OCI-LY7 (cell line): Measurements from ENCODE around the gene REEP3. TPM values are rescaled to one million over a fixed set of nuclear protein-coding genes. Genes with fewer than 3 reads are reported as not detected.

Experiments used
- BruUV-seq: library from RNA; stranded (reverse); fragments of 400-500 nt; replicated peaks from 2 replicates; lab custom pipeline; 2021; lab: Mats Ljungman, UMichigan
- CTCF ChIA-PET: fragments of 300-600 bp; sonication (Branson Sonifier 250); formaldehyde crosslinking; loops from one replicate; lab custom pipeline; 2022; ENCODE audit warnings: antibody characterized with exemption; ENCODE audit not compliant: unreplicated experiment; lab: Charles Lee
- POLR2A ChIA-PET: fragments of 300-600 bp; sonication (Branson Sonifier 250); formaldehyde crosslinking; loops from one replicate; lab custom pipeline; 2022; ENCODE audit warnings: antibody characterized with exemption; lab: Charles Lee
- DNase-seq: peaks from one replicate; pipeline ENCODE4 v3.0.0-alpha.2; 2015; ENCODE audit warnings: low spot score
- H2AFZ ChIP-seq: fragments of 200-600 bp; sonication (generic), shearing (Covaris generic); 2 replicates; pipeline ENCODE4 v1.6.1; 2014; ENCODE audit warnings: mild to moderate bottlenecking, antibody characterized with exemption, low read length, moderate library complexity
- H3K27ac ChIP-seq: fragments of 200-600 bp; sonication (generic); 2 replicates; pipeline ENCODE4 v1.5.1; 2014; ENCODE audit warnings: mixed run types, low read depth, mild to moderate bottlenecking, moderate library complexity, low read length, inconsistent platforms; ENCODE audit not compliant: poor library complexity, severe bottlenecking
- H3K36me3 ChIP-seq: fragments of 200-600 bp; sonication (generic); 2 replicates; pipeline ENCODE4 v1.6.1; 2014; ENCODE audit warnings: mild to moderate bottlenecking, antibody characterized with exemption, low read length, moderate library complexity, mixed read lengths; ENCODE audit not compliant: insufficient read depth
- H3K4me1 ChIP-seq: fragments of 200-600 bp; sonication (generic); 2 replicates; pipeline ENCODE4 v1.5.1; 2014; ENCODE audit warnings: mild to moderate bottlenecking, low read length; ENCODE audit not compliant: insufficient read depth, poor library complexity, severe bottlenecking
- H3K4me2 ChIP-seq: fragments of 200-600 bp; sonication (generic); 2 replicates; pipeline ENCODE4 v1.6.1; 2014; ENCODE audit warnings: mild to moderate bottlenecking, low read length
- H3K4me3 ChIP-seq: fragments of 200-600 bp; sonication (generic); 2 replicates; pipeline ENCODE4 v1.5.1; 2014; ENCODE audit warnings: mild to moderate bottlenecking, low read depth, low read length; ENCODE audit not compliant: poor library complexity, severe bottlenecking
- H3K79me2 ChIP-seq: fragments of 200-600 bp; sonication (generic); 2 replicates; pipeline ENCODE4 v1.6.1; 2016; ENCODE audit warnings: low read depth, mild to moderate bottlenecking, low read length, moderate library complexity, mixed read lengths; ENCODE audit not compliant: insufficient read depth
- H3K9me2 ChIP-seq: fragments of 200-600 bp; sonication (generic); 2 replicates; pipeline ENCODE4 v1.6.1; 2016; ENCODE audit warnings: mild to moderate bottlenecking, low read length, mixed read lengths; ENCODE audit not compliant: insufficient read depth
- H3K9me3 ChIP-seq: fragments of 200-600 bp; sonication (generic); 2 replicates; pipeline ENCODE4 v1.6.1; 2014; ENCODE audit warnings: mild to moderate bottlenecking, mixed run types, low read length, mixed read lengths
- H4K20me1 ChIP-seq: fragments of 200-600 bp; sonication (generic); 2 replicates; pipeline ENCODE4 v1.6.1; 2014; ENCODE audit warnings: mild to moderate bottlenecking, antibody characterized with exemption, low read length, moderate library complexity, mixed read lengths; ENCODE audit not compliant: insufficient read depth
- EZH2phosphoT487 ChIP-seq: fragments of 200-600 bp; sonication (generic); IDR thresholded peaks from 2 replicates; pipeline ENCODE4 v1.6.1; 2018; ENCODE audit warnings: low read depth, borderline replicate concordance, mild to moderate bottlenecking, mixed run types, antibody characterized with exemption, low read length, moderate library complexity, mixed read lengths
- intact Hi-C: fragments of 100-400 bp; cut with micrococcal nuclease; formaldehyde crosslinking; loops from one replicate; pipeline ENCODE4 v1.10.0; 2022; ENCODE audit not compliant: unreplicated experiment
- total RNA-seq, 2 experiments: library from RNA; depleted of rRNA in 1 of 2; stranded (reverse); fragments of >200 nt in 1 of 2; shearing (Covaris generic) in 1 of 2; gene quantifications; 2 replicates each; pipeline ENCODE4 v1.2.3, GENCODE V29; 2014 to 2022
- TF ChIP-seq, protein P1 (sequence below): fragments of 200-600 bp; sonication (generic); conservative IDR thresholded peaks from 2 replicates; pipeline ENCODE4 v1.5.1; 2014; ENCODE audit warnings: mild to moderate bottlenecking, antibody characterized with exemption, low read length, moderate library complexity, mixed read lengths

The REEP3 gene
- total RNA-seq, 2 experiments from 2014 or later = 3.6 to 11.0 TPM

DNA sequence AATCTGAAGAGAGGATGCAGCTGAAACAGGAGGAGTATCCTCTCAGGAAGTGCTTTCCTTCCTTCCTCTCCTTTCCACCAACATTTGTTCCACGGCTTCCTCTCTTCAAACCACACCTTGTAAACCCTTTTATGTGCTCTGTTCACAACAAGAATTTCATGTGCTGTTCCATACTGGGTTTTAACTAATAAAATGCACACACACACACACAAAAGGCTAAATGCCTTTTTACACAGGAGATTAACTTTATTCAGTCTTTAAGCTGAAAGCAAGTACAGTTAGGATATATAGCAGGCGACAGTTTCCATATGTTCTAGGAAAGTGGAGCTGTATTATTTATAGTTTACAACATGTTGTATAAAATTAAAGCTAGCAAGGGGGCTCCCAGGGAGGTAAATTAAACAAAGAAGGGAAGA, 106.7 kb downstream of the REEP3 start:
- no TSS peak for BruUV-seq
- Histone ChIP-seq H3K27ac (no peak overlapping the region), H4K20me1 (no peaks in the 10 kb centered on the region), H3K9me2 (no peaks in the 10 kb centered on the region), H2AFZ (no peak overlapping the region; the same call in 1 of the 2 replicates), H3K4me2 (peak overlapping the region; percentile 91), H3K36me3 (no peaks in the 10 kb centered on the region), H3K9me3 (no peaks in the 10 kb centered on the region), H3K4me1 (peaks cover 27% of the 10 kb centered on the region), H3K4me3 (peak overlapping the region; percentile 71), H3K79me2 (no peaks in the 10 kb centered on the region)
- POLR2A ChIA-PET = interaction anchor here (0.6 to 2.2 kb wide), 13 partner anchors 11 to 649 kb away, joined by 3 to 10 read pairs (median 3); no protein-coding TSS in a partner anchor
- CTCF ChIA-PET = no interaction called here
- TF ChIP-seq EZH2phosphoT487 = no peak
- TF ChIP-seq, protein P1, sequence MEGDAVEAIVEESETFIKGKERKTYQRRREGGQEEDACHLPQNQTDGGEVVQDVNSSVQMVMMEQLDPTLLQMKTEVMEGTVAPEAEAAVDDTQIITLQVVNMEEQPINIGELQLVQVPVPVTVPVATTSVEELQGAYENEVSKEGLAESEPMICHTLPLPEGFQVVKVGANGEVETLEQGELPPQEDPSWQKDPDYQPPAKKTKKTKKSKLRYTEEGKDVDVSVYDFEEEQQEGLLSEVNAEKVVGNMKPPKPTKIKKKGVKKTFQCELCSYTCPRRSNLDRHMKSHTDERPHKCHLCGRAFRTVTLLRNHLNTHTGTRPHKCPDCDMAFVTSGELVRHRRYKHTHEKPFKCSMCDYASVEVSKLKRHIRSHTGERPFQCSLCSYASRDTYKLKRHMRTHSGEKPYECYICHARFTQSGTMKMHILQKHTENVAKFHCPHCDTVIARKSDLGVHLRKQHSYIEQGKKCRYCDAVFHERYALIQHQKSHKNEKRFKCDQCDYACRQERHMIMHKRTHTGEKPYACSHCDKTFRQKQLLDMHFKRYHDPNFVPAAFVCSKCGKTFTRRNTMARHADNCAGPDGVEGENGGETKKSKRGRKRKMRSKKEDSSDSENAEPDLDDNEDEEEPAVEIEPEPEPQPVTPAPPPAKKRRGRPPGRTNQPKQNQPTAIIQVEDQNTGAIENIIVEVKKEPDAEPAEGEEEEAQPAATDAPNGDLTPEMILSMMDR = no peak
- intact Hi-C loops = loop anchor here (2.0 kb wide), 4 partner anchors 93 to 359 kb away; partner anchors contain the start of gene JMJD1C
- no peak for DNase-seq

DNA sequence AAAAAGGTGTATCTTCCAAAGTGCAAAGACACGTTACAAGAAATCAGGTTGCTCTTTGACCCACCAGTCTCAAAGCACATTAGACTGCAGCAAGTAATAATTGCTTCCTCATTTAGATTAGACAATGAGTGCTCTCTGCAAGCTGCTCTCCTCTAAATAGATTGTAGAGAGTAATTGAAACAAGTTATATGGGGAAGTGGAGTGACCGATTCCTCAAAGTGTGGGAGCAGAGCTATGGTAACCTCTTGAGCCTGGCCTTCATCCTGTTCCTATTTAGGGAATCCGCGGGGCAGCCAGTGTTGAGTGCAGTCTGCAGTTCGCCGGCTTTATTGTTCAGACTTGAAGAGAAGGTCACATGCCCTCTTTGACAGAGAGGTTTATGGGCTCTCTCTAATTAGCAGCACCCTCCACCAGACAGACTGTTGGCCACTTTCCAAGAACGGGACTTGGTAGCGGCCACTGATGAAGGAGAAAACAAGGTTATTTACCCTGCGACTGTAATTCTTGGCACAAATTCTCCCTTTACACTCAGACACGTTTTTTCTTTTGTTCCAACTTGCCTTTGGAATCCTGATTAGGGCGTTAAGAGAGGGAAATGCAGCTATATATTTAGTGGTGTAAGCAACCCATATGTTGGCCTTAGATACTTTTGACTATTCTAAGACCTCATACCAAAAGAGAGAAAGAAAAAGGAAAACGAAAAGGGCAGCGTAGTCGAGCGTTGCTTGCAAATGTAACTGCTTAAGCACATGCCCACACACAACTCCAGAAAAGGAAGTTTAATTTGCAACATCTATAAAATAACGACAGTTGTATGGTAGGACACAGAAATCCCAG, 107.5 kb downstream of the REEP3 start:
- no TSS peak for BruUV-seq
- peak overlapping the region; percentile 93 for H2AFZ ChIP-seq
- H3K79me2 ChIP-seq = no peaks in the 10 kb centered on the region
- peak overlapping the region; percentile 91 for H3K4me2 ChIP-seq
- H3K36me3 ChIP-seq = no peaks in the 10 kb centered on the region
- H3K9me3 ChIP-seq = no peaks in the 10 kb centered on the region
- ChIA-PET POLR2A (interaction anchor here (0.7 to 2.2 kb wide), 18 partner anchors 12 to 650 kb away, joined by 3 to 10 read pairs (median 3); no protein-coding TSS in a partner anchor), CTCF (interaction anchor here (1.3 to 1.7 kb wide), 2 partner anchors 91 to 462 kb away, joined by 5 to 12 read pairs; no protein-coding TSS in a partner anchor)
- no peak for TF ChIP-seq EZH2phosphoT487
- TF ChIP-seq, protein P1 = no peak
- H3K4me1 ChIP-seq = peaks cover 27% of the 10 kb centered on the region
- peak overlapping the region; percentile 80 for H3K27ac ChIP-seq
- peak overlapping the region; percentile 71 for H3K4me3 ChIP-seq
- intact Hi-C loops = loop anchor here (1.0 to 2.0 kb wide), 6 partner anchors 92 to 461 kb away; partner anchors contain the start of gene JMJD1C
- peak; percentile 76 for DNase-seq
- H3K9me2 ChIP-seq = no peaks in the 10 kb centered on the region
- no peaks in the 10 kb centered on the region for H4K20me1 ChIP-seq
